Activated gamma-delta T cell (primary cell): ENCODE measurements around the gene TRAF3IP3.
A peak's percentile ranks its signal among the peaks of the same experiment; 100 is the strongest.

Source experiments
- DNase-seq: peaks from one replicate; lab custom pipeline; 2025; lab: John Stamatoyannopoulos, UW

The TRAF3IP3 gene

GRCh38 chr1:209827384-209828262 lies 71.8 kb downstream of the TRAF3IP3 start, which contains the start of gene UTP25:
Gene UTP25, plus strand, starts transcription at chr1:209827972. Its CDS starts 92 bp downstream, at chr1:209828064.
- peak; percentile 34 for DNase-seq

- DNase-seq, result no peak
Observed at GRCh38 chr1:209829716-209830115, 73.9 kb downstream of the TRAF3IP3 start.

- DNase-seq, result no peak
Observed at GRCh38 chr1:209830722-209831121, 74.9 kb downstream of the TRAF3IP3 start.

- DNase-seq, result no peak
Observed at GRCh38 chr1:209831615-209832014, 75.8 kb downstream of the TRAF3IP3 start.
